Adipocyte (in vitro differentiated cells): ENCODE data around the gene PLXDC2.

Experiments
- DNase-seq: peaks from one replicate; pipeline ENCODE4 v3.0.0-alpha.2; 2015; ENCODE audit warnings: low read depth
- H3K27me3 ChIP-seq: replicated peaks from 2 replicates; pipeline ENCODE4 v1.7.0; 2013; ENCODE audit warnings: mild to moderate bottlenecking, low read length, moderate library complexity; ENCODE audit not compliant: control insufficient read depth, insufficient read depth
- H3K36me3 ChIP-seq: 2 replicates; pipeline ENCODE4 v1.7.0; 2013; ENCODE audit warnings: low read length, mild to moderate bottlenecking, moderate library complexity; ENCODE audit not compliant: control insufficient read depth, insufficient read depth, severe bottlenecking
- H3K4me1 ChIP-seq: 2 replicates; pipeline ENCODE4 v1.7.0; 2013; ENCODE audit warnings: mild to moderate bottlenecking, low read length, moderate library complexity; ENCODE audit not compliant: control insufficient read depth, insufficient read depth
- H3K4me3 ChIP-seq: 2 replicates; pipeline ENCODE4 v1.7.0; 2013; ENCODE audit warnings: mild to moderate bottlenecking, low read length, moderate library complexity
- H3K9ac ChIP-seq: 2 replicates; pipeline ENCODE4 v1.7.0; 2013; ENCODE audit warnings: mild to moderate bottlenecking, low read length, moderate library complexity
- H3K9me3 ChIP-seq: 2 replicates; pipeline ENCODE4 v1.7.0; 2013; ENCODE audit warnings: mild to moderate bottlenecking, low read length, moderate library complexity; ENCODE audit not compliant: control insufficient read depth

PLXDC2 gene

GRCh38 chr10:19946791-19947190 lies 130.6 kb downstream of the PLXDC2 start:
- H3K9ac ChIP-seq: no peak overlapping the region
- no peaks in the 10 kb centered on the region for H3K36me3 ChIP-seq
- DNase-seq: no peak
- peaks cover 8% of the 10 kb centered on the region for H3K4me1 ChIP-seq
- H3K27me3 ChIP-seq: no peaks in the 10 kb centered on the region
- no peaks in the 10 kb centered on the region for H3K9me3 ChIP-seq
- H3K4me3 ChIP-seq: no peak overlapping the region

GRCh38 chr10:19947215-19947614 lies 131.0 kb downstream of the PLXDC2 start:
- Histone ChIP-seq H3K27me3 (no peaks in the 10 kb centered on the region), H3K9me3 (no peaks in the 10 kb centered on the region), H3K4me3 (no peak overlapping the region), H3K9ac (no peak overlapping the region), H3K36me3 (no peaks in the 10 kb centered on the region), H3K4me1 (peaks cover 8% of the 10 kb centered on the region)
- DNase-seq: no peak

- H3K4me3 ChIP-seq: no peak overlapping the region
- H3K27me3 ChIP-seq: no peaks in the 10 kb centered on the region
- DNase-seq: no peak
- H3K36me3 ChIP-seq: no peaks in the 10 kb centered on the region
- H3K9me3 ChIP-seq: no peaks in the 10 kb centered on the region
- peaks cover 8% of the 10 kb centered on the region for H3K4me1 ChIP-seq
- no peak overlapping the region for H3K9ac ChIP-seq
Observed at GRCh38 chr10:19947656-19948055, 131.4 kb downstream of the PLXDC2 start.

- no peaks in the 10 kb centered on the region for H3K36me3 ChIP-seq
Observed at GRCh38 chr10:19952224-19953010, 136.2 kb downstream of the PLXDC2 start.

GRCh38 chr10:19954601-19955000 lies 138.4 kb downstream of the PLXDC2 start:
- Histone ChIP-seq H3K36me3 (no peaks in the 10 kb centered on the region), H3K9ac (no peak overlapping the region), H3K4me3 (no peak overlapping the region), H3K4me1 (no peaks in the 10 kb centered on the region), H3K27me3 (no peaks in the 10 kb centered on the region), H3K9me3 (no peaks in the 10 kb centered on the region)
- no peak for DNase-seq

More at GRCh38 chr10:19952224-19953010, 136.2 kb downstream of the PLXDC2 start:
- Histone ChIP-seq H3K27me3 (no peaks in the 10 kb centered on the region), H3K4me1 (no peaks in the 10 kb centered on the region), H3K4me3 (no peak overlapping the region), H3K9me3 (no peaks in the 10 kb centered on the region), H3K9ac (no peak overlapping the region)
- DNase-seq: no peak

- Histone ChIP-seq H3K9me3 (no peaks in the 10 kb centered on the region), H3K27me3 (no peaks in the 10 kb centered on the region)
Observed at GRCh38 chr10:19956516-19957032, 140.3 kb downstream of the PLXDC2 start.

GRCh38 chr10:19958787-19959186 lies 142.6 kb downstream of the PLXDC2 start:
- Histone ChIP-seq H3K4me3 (no peak overlapping the region), H3K36me3 (no peaks in the 10 kb centered on the region), H3K9me3 (no peaks in the 10 kb centered on the region), H3K4me1 (no peaks in the 10 kb centered on the region), H3K9ac (no peak overlapping the region), H3K27me3 (no peaks in the 10 kb centered on the region)
- DNase-seq: no peak

More at GRCh38 chr10:19956516-19957032, 140.3 kb downstream of the PLXDC2 start:
- Histone ChIP-seq H3K4me3 (no peak overlapping the region), H3K4me1 (no peaks in the 10 kb centered on the region), H3K36me3 (no peaks in the 10 kb centered on the region), H3K9ac (no peak overlapping the region)
- DNase-seq: no peak

- Histone ChIP-seq H3K9me3 (no peaks in the 10 kb centered on the region), H3K4me3 (no peak overlapping the region), H3K4me1 (no peaks in the 10 kb centered on the region), H3K9ac (no peak overlapping the region), H3K27me3 (no peaks in the 10 kb centered on the region), H3K36me3 (no peaks in the 10 kb centered on the region)
- DNase-seq: no peak
Observed at GRCh38 chr10:19961076-19962053, 145.1 kb downstream of the PLXDC2 start.

- DNase-seq: no peak
- no peaks in the 10 kb centered on the region for H3K27me3 ChIP-seq
- no peaks in the 10 kb centered on the region for H3K36me3 ChIP-seq
- no peaks in the 10 kb centered on the region for H3K4me1 ChIP-seq
- no peaks in the 10 kb centered on the region for H3K9me3 ChIP-seq
- H3K9ac ChIP-seq: no peak overlapping the region
- H3K4me3 ChIP-seq: no peak overlapping the region
Observed at GRCh38 chr10:19964625-19965024, 148.4 kb downstream of the PLXDC2 start.

- H3K36me3 ChIP-seq: no peaks in the 10 kb centered on the region
- no peak overlapping the region for H3K4me3 ChIP-seq
- H3K9me3 ChIP-seq: no peaks in the 10 kb centered on the region
- H3K4me1 ChIP-seq: no peaks in the 10 kb centered on the region
- DNase-seq: no peak
- no peak overlapping the region for H3K9ac ChIP-seq
- peaks cover 4% of the 10 kb centered on the region for H3K27me3 ChIP-seq
Observed at GRCh38 chr10:19966751-19967150, 150.5 kb downstream of the PLXDC2 start.

GRCh38 chr10:19967981-19968380 lies 151.7 kb downstream of the PLXDC2 start:
- no peak overlapping the region for H3K9ac ChIP-seq
- H3K4me3 ChIP-seq: no peak overlapping the region
- no peaks in the 10 kb centered on the region for H3K4me1 ChIP-seq
- no peak for DNase-seq
- peaks cover 4% of the 10 kb centered on the region for H3K27me3 ChIP-seq
- no peaks in the 10 kb centered on the region for H3K9me3 ChIP-seq
- no peaks in the 10 kb centered on the region for H3K36me3 ChIP-seq
